Right renal pelvis (tissue), 4 donors: ENCODE measurements around the gene PROZ. TPM values are rescaled to one million over a fixed set of nuclear protein-coding genes. Genes with fewer than 3 reads are reported as not detected.
A peak's percentile ranks its signal among the peaks of the same experiment; 100 is the strongest.

Experiments used
- DNase-seq, 4 donors: peaks; one replicate each; pipeline ENCODE4 v3.0.0-alpha.2; 2013; ENCODE audit warnings: low read depth in 4 of 4, low spot score in 3 of 4, missing footprints in 1 of 4
- polyA plus RNA-seq, 4 donors: library from polyadenylated mRNA; unstranded; fragments of 120-200 nt; gene quantifications; one replicate each; pipeline ENCODE4 v1.2.1, GENCODE V29; 2013; ENCODE audit not compliant: insufficient read length in 4 of 4

PROZ gene
- polyA plus RNA-seq, 4 donors = 0.96 to 2.8 (median 2.1) TPM

DNA sequence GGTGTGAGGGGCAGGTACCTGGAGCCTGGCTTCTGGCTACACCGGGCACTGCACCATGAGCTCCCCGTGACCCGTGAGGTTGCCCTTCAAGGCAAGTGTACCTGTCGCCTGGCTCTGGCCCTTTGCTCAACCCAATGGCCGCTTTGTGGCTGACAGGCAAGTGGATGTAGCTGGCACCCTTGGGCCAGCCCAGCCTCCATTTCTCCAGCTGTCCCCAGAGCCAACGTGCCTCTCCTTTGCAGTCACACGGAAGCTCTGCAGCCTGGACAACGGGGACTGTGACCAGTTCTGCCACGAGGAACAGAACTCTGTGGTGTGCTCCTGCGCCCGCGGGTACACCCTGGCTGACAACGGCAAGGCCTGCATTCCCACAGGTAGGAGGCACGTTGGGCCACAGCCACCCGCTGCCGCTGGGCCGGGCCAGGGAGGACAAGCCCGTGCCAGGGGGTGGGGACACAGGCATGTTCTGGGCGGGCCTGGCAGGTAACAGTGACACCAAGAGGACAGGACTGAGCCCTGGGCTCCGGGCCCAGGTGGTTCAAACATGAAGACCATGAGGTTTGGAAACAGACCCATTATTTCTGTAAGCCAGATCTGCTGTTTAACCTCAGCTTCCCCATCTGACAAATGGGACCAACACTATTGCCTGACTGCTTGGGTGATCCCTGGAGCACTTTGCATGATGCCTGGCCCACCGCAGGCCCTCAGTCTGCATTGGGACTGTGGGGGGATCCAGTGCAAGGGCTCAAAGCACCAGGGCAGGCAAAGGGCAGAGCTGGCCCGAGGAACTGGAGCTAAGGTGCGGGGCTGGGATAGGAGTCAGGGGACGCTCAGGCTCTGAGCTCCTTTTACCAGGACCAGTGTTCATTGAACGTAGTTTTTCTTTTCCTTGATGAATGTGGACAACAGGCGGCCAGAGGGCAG is 17.5 kb upstream of the PROZ start:
- DNase-seq = no peak

DNA sequence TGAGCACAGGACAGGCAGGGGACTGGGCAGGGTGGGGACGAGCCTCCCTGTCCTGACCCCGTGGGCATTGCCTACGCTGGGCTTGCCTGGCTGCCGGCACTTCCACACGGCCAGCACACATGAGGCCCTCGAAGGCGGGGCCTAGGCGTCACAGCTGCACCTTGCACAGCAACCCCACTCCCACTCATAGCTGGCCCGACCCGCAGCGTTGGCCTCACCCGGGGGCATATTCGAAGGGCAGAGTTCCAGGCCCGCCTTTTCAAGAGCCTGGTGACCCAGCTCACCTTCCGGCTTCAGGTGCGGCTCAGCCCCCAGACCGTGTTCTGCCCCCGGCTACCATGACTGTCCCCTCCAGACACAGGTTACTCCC is 16.9 kb upstream of the PROZ start:
- DNase-seq = no peak

GRCh38 chr13:113142876-113143275 is 15.6 kb upstream of the PROZ start:
- DNase-seq = no peak

GRCh38 chr13:113143466-113144254 is 14.8 kb upstream of the PROZ start:
- no peak for DNase-seq

DNA sequence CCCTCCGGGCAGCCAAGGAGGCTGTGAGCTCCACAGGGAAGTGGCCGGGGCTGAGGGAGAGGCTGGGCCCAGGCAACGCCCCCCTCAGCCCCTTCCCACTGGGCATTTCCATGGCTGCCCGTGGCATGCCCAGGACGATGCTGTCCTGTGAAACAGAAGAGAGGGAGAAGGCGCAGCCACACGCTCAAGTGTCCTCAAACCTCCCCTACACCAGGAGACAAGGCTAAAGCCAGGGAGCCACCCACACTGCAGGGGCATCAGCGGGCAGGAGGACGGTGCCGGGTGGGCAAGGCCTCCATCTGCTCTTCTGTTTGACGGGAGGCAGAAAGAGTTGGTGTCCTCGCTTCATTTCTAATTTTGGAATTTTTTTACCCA is 14.2 kb upstream of the PROZ start:
- DNase-seq = no peak

DNA sequence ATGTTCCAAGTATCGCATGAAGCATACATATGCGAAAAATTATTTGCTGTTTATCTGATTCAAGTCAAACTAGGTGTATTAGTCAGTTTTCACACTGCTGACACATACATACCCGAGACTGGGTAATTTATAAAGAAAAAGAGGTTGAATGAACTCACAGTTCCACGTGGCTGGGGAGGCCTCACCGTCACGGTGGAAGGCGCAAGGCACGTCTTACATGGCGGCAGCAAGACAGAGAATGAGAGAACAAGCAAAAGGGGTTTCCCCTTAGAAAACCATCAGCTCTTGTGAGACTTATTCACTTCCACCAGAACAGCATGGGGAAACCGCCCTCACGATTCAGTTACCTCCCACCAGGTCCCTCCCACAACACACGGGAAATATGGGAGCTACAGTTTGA is 13.0 kb upstream of the PROZ start:
- no peak for DNase-seq

DNA sequence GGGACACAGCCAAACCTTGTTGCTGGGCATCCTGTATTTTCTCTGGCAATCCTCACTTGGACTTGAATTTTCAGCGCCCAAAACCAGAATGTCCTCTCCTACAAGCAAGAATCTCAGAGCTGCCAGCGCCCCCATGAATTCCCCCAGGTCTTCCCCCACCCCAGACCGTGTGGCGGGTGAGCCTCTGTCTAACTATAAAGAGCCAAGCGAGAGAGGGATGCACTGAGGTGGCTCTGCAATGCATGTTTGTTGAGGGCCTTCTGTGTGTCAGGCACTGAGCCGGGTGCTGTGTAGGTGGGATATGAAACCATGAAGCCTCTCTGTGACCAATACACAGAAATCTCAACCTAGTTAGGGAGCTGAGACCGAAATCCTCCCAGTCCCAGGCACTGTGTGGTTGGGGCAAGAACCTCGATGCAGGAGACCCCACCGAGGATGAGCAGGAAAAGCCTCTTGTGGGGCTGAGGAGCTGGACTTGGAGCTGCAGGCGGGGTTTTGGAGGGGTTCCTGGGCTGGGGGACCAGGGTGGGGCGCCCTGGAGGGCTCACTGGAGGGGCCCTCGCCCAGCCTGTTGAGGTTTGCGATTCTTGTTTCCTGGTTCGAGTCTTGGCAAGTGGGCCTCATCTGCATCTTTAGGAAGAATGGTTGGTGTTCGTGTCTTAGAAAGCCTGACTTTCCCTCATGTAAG is 12.4 kb upstream of the PROZ start:
- no peak for DNase-seq

DNA sequence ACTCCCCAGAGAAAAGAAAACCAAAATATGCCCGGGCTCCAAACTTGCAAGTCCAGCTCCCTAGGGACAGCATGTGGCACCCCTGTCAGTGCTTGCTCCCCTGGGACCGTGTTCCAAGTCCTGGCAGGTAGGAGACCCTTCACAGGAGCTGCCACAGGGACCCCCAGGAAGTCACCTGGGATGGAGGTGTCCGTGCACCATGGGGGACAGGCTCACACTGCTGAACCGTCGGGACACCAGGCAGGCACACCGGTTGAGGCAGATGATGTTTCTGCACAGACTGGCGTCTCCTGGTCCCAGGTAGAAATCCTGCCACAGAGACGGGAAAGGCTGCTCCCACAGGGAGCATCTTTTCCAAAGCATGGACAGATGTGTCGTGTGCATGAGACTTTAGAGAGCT is 11.7 kb upstream of the PROZ start:
- no peak for DNase-seq

DNA sequence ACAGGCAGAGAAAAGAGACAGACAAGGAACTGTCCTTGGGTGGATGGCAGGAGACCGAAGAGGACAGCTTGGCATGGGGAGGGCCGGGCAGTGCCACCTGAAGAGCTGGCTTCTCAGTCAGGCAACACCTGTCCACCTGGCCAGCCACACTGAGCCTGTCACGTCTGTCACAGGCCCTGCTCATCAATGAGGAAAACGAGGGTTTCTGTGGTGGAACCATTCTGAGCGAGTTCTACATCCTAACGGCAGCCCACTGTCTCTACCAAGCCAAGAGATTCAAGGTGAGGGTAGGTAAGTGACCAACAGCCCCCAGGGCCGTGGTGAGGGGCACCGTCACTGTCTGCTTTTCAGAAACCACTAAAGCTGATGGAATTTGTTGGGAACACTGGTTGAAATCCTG is 11.2 kb upstream of the PROZ start:
- no peak for DNase-seq

DNA sequence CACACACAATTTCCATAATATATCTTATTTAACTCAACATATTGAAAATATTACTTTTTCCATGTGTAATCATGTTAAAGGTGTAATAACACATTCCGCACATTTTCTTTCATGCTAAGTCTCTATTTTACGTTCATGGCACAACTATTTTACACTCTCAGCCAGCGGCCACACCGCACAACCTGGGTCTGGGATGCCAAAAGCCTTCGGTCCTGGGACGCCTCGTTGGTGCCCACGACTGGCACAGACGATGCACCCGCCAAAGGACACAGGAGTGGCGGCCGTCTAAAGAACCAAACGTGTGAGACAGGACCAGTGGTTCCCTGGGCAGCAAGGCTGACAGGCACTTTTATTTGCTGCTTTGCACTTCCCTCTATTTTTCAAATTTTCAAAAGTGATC is 10.0 kb upstream of the PROZ start:
- no peak for DNase-seq

DNA sequence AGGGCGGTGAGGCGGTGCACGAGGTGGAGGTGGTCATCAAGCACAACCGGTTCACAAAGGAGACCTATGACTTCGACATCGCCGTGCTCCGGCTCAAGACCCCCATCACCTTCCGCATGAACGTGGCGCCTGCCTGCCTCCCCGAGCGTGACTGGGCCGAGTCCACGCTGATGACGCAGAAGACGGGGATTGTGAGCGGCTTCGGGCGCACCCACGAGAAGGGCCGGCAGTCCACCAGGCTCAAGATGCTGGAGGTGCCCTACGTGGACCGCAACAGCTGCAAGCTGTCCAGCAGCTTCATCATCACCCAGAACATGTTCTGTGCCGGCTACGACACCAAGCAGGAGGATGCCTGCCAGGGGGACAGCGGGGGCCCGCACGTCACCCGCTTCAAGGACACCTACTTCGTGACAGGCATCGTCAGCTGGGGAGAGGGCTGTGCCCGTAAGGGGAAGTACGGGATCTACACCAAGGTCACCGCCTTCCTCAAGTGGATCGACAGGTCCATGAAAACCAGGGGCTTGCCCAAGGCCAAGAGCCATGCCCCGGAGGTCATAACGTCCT is 9.4 kb upstream of the PROZ start:
- DNase-seq = no peak

DNA sequence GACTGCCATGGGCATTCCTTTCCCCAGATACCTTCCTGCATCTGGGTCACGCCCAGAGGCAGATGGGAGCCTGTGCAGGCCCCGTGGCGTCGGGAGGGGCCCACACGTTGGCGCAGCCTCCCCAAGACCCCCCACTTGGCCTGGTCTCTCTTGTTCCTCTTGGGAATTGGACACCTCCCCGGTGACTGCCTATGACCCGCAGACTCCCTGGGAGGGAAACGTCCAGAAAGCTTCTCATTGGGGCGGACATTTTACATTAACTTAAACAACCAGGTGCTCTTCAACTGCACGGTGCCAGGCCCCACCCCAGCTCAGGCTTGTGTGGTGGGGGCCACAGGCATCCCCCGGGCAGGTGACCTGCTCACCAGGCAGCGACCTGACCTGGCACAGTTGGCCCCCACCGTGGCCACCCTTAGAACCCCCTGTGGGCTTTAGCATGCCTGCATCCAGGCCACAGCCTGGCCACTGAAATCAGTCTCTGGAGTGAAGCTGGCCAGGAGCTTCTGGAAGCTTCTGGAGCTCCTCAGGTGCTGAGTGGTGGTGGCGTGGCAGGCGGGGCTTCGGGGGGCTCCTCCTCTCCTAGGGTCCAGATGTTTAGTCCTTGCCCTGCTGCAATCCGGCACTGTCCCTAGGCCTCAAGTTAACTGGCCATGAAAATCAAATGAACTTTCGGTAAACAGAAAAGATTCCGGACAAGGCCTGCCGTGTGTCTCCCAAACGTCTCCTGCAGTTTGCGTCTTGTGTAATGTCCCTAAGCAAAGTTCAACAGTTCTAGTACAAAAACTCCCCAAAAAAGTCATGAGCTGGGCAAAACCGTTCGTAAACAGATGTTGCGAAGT is 8.5 kb upstream of the PROZ start:
- no peak for DNase-seq

- no peak for DNase-seq
Observed at GRCh38 chr13:113150550-113151365, 7.7 kb upstream of the PROZ start.

- no peak for DNase-seq
Observed at GRCh38 chr13:113151745-113152690, 6.4 kb upstream of the PROZ start.

DNA sequence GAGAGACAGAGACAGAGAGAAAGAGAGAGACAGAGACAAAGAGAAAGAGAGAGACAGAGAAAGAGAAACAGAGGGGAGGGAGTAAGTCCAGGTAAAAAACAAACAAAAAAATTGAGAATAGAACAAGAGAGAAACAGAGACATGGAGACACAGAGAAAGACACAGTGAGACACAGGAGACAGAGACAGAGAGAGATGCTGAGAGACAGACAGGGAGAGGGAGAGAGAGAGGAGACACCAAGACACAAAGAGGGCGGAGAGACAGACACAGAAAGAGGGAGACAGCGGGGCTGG is 5.8 kb upstream of the PROZ start:
- DNase-seq = no peak

GRCh38 chr13:113152984-113153809 is 5.3 kb upstream of the PROZ start:
- DNase-seq = peak in 1 of 4 donors; percentile 31
